Esophagus muscularis mucosa (tissue), 4 donors: ENCODE measurements around the gene DAAM1. TPM values are rescaled to one million over a fixed set of nuclear protein-coding genes. Genes with fewer than 3 reads are reported as not detected.

Experiments used
- DNase-seq: peaks from one replicate; pipeline ENCODE4 v3.0.0-alpha.2; 2017; ENCODE audit errors: extremely low spot score
- H3K27ac ChIP-seq, 4 donors: fragments of 200-600 bp; sonication (generic); replicated peaks in 1 of 4; 1 replicate in 3 of 4; 2 replicates in 1 of 4; pipeline ENCODE4 v1.5.1; 2016 to 2019; ENCODE audit warnings: mild to moderate bottlenecking in 1 of 4
- H3K27me3 ChIP-seq, 4 donors: fragments of 200-600 bp; sonication (generic); one replicate each; pipeline versions ENCODE4 v1.5.1 to v1.6.0; 2016 to 2019
- H3K36me3 ChIP-seq, 4 donors: fragments of 200-600 bp; sonication (generic); one replicate each; pipeline ENCODE4 v1.5.1; 2016 to 2019
- H3K4me1 ChIP-seq, 4 donors: fragments of 200-600 bp; sonication (generic); one replicate each; pipeline ENCODE4 v1.5.1; 2016 to 2019
- H3K4me3 ChIP-seq, 4 donors: fragments of 200-600 bp; sonication (generic); 1 replicate in 2 of 4; 2 replicates in 2 of 4; pipeline ENCODE4 v1.5.1; 2016 to 2019; ENCODE audit warnings: mild to moderate bottlenecking in 4 of 4, moderate library complexity in 1 of 4
- H3K9me3 ChIP-seq, 4 donors: fragments of 200-600 bp; sonication (generic); 1 replicate in 3 of 4; 2 replicates in 1 of 4; pipeline ENCODE4 v1.5.1; 2016 to 2019
- CTCF ChIP-seq, 3 experiments: fragments of 200-600 bp in 2 of 3; fragments of 450-650 bp in 1 of 3; sonication (generic) in 2 of 3; IDR thresholded peaks; one replicate each; pipeline ENCODE4 v1.5.1; 2017 to 2019; ENCODE audit warnings: antibody characterized with exemption in 3 of 3, mild to moderate bottlenecking in 2 of 3, moderate library complexity in 1 of 3
- EP300 ChIP-seq: sonication (generic); formaldehyde crosslinking; IDR thresholded peaks from one replicate; pipeline ENCODE4 v1.6.1; 2017; ENCODE audit warnings: antibody characterized with exemption
- POLR2A ChIP-seq: fragments of 450-650 bp; IDR thresholded peaks from one replicate; pipeline ENCODE4 v1.6.1; 2017; ENCODE audit warnings: antibody characterized with exemption, moderate library complexity, mild to moderate bottlenecking, low read depth
- POLR2AphosphoS5 ChIP-seq, 2 donors: sonication (generic); formaldehyde crosslinking; IDR thresholded peaks; one replicate each; pipeline ENCODE4 v1.6.1; 2017; ENCODE audit warnings: antibody characterized with exemption in 2 of 2
- WGBS: methylation state at CpG from one replicate; pipeline ENCODE4 v1.1.5; 2018; 5-methylcytosine and 5-hydroxymethylcytosine counted together
- intact Hi-C: fragments of 100-400 bp; cut with DNase I; formaldehyde crosslinking; loops from one replicate; pipeline ENCODE4 v1.15.1; 2023
- total RNA-seq, 4 donors: library from RNA; depleted of rRNA; stranded (reverse); fragments of >200 nt; gene quantifications; one replicate each; pipeline versions ENCODE4 v1.1.0 to v1.2.1, GENCODE V29; 2016

The DAAM1 gene
- total RNA-seq, 4 donors from 2014 or later = 64.3 to 110 (median 72.5) TPM

- Histone ChIP-seq H3K27ac (no peak overlapping the region), H3K4me3 (no peak overlapping the region), H3K9me3 (no peaks in the 10 kb centered on the region), H3K36me3 (no peaks in the 10 kb centered on the region), H3K4me1 (peaks cover 0 to 11% (median 3%) of the 10 kb centered on the region in 4 donors), H3K27me3 (no peaks in the 10 kb centered on the region)
- no peak for DNase-seq
- WGBS = 96% methylated on average over 2 of the region's 2 CpGs
- TF ChIP-seq POLR2A (no peak), CTCF (IDR thresholded peaks at IDR 0.05) (no peak), EP300 (no peak), POLR2AphosphoS5 (IDR thresholded peaks at IDR 0.05) (no peak)
- intact Hi-C loops = no loop called here
Observed at GRCh38 chr14:59177262-59177661, 11.2 kb upstream of the DAAM1 start.

- Histone ChIP-seq H3K4me1 (peaks cover 0 to 5% (median 3%) of the 10 kb centered on the region in 4 donors), H3K4me3 (no peak overlapping the region), H3K9me3 (no peaks in the 10 kb centered on the region), H3K36me3 (no peaks in the 10 kb centered on the region), H3K27ac (no peak overlapping the region), H3K27me3 (no peaks in the 10 kb centered on the region)
- intact Hi-C loops = loop anchor here (5.0 kb wide), 1 partner anchor 54 kb away; no protein-coding TSS in a partner anchor
- no peak for DNase-seq
- TF ChIP-seq CTCF (IDR thresholded peaks at IDR 0.05) (no peak), POLR2AphosphoS5 (IDR thresholded peaks at IDR 0.05) (no peak), POLR2A (no peak), EP300 (no peak)
- 100% methylated on average over 1 of the region's 1 CpG for WGBS
Observed at GRCh38 chr14:59181791-59182190, 6.7 kb upstream of the DAAM1 start.

- Histone ChIP-seq H3K9me3 (no peaks in the 10 kb centered on the region), H3K27me3 (no peaks in the 10 kb centered on the region), H3K4me3 (no peak overlapping the region), H3K27ac (no peak overlapping the region), H3K36me3 (no peaks in the 10 kb centered on the region), H3K4me1 (peaks cover 3 to 10% (median 8%) of the 10 kb centered on the region in 4 donors)
- no peak for DNase-seq
- intact Hi-C loops = loop anchor here (5.0 kb wide), 1 partner anchor 55 kb away; no protein-coding TSS in a partner anchor
- no peak for TF ChIP-seq POLR2A
- TF ChIP-seq CTCF (IDR thresholded peaks at IDR 0.05) = no peak
- TF ChIP-seq EP300 = no peak
- TF ChIP-seq POLR2AphosphoS5 (IDR thresholded peaks at IDR 0.05) = no peak
- WGBS = 87% methylated on average over 5 of the region's 5 CpGs
Observed at GRCh38 chr14:59182641-59183040, 5.8 kb upstream of the DAAM1 start.

GRCh38 chr14:59183150-59183549 lies 5.3 kb upstream of the DAAM1 start:
- DNase-seq = no peak
- Histone ChIP-seq H3K4me3 (no peak overlapping the region), H3K27ac (no peak overlapping the region), H3K9me3 (no peaks in the 10 kb centered on the region), H3K27me3 (no peaks in the 10 kb centered on the region), H3K4me1 (peaks cover 3 to 11% (median 10%) of the 10 kb centered on the region in 4 donors), H3K36me3 (no peaks in the 10 kb centered on the region)
- TF ChIP-seq EP300 (no peak), CTCF (IDR thresholded peaks at IDR 0.05) (no peak), POLR2AphosphoS5 (IDR thresholded peaks at IDR 0.05) (no peak), POLR2A (no peak)
- intact Hi-C loops = loop anchor here (5.0 kb wide), 1 partner anchor 56 kb away; no protein-coding TSS in a partner anchor

GRCh38 chr14:59184396-59184795 lies 4.1 kb upstream of the DAAM1 start:
- intact Hi-C loops = loop anchor here (5.0 kb wide), 1 partner anchor 57 kb away; no protein-coding TSS in a partner anchor
- H3K27ac ChIP-seq = peak overlapping the region in 2 of 4 donors; percentile 10 to 27

More at GRCh38 chr14:59184396-59184795, 4.1 kb upstream of the DAAM1 start:
- Histone ChIP-seq H3K4me3 (no peak overlapping the region), H3K9me3 (no peaks in the 10 kb centered on the region), H3K36me3 (no peaks in the 10 kb centered on the region), H3K27me3 (no peaks in the 10 kb centered on the region), H3K4me1 (peaks cover 3 to 11% (median 8%) of the 10 kb centered on the region in 4 donors)
- DNase-seq = no peak
- TF ChIP-seq CTCF (IDR thresholded peaks at IDR 0.05) (no peak), POLR2AphosphoS5 (IDR thresholded peaks at IDR 0.05) (no peak), POLR2A (no peak), EP300 (no peak)
- WGBS = 96% methylated on average over 3 of the region's 3 CpGs
